ENCODE measurements around the gene UAP1L1.

DNA sequence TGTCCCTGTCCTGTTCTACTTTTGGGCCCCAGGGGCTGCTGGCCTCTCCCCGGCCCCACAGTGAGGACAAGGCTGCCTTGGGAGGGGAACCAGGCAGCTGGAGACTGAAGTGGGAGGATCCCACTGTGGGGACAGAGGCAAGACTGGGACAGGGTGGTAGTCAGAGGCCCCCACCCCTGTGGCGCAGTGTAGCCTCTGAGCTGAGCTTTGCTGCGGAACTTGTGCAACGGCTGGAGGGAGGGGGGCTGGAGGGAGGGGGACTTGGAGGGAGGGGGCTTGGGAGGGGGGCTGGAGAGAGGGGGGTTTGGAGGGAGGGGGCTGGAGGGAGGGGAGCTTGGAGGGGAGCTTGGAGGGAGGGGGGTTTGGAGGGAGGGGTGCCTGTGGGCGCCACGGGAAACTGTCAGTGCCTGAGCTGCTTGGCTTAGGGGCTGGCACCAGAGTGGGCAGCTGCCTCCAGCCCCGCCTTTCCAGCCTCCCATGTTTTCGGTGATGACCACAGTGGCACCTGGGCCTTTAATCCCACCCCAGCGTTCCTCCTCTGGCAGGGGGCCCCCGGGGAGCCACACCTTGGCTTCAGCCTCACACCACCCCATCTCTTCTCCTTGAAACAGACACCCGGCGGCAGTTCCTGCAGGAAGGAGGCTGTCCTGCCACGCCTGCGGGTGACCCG is 43.1 kb upstream of the UAP1L1 start:
- TF ChIP-seq, protein P1, sequence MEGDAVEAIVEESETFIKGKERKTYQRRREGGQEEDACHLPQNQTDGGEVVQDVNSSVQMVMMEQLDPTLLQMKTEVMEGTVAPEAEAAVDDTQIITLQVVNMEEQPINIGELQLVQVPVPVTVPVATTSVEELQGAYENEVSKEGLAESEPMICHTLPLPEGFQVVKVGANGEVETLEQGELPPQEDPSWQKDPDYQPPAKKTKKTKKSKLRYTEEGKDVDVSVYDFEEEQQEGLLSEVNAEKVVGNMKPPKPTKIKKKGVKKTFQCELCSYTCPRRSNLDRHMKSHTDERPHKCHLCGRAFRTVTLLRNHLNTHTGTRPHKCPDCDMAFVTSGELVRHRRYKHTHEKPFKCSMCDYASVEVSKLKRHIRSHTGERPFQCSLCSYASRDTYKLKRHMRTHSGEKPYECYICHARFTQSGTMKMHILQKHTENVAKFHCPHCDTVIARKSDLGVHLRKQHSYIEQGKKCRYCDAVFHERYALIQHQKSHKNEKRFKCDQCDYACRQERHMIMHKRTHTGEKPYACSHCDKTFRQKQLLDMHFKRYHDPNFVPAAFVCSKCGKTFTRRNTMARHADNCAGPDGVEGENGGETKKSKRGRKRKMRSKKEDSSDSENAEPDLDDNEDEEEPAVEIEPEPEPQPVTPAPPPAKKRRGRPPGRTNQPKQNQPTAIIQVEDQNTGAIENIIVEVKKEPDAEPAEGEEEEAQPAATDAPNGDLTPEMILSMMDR (IDR thresholded peaks at IDR 0.05) = no peak
- TF ChIP-seq POLR2AphosphoS5 (IDR thresholded peaks at IDR 0.05) = no peak

Measured in esophagus muscularis mucosa (tissue), 3 donors.